GM21360 (cell line): ENCODE results near the gene GPHN.
"Not testable (repeated sequence)": the region's sequence is repeated elsewhere in the genome, so short reads cannot be mapped to it uniquely, and the experiment has no call there.

Source experiments
- ATAC-seq: cut with Tn5 transposase; IDR thresholded peaks from one replicate; pipeline ENCODE4 v1.9.1; 2021; ENCODE audit warnings: mild to moderate bottlenecking, moderate library complexity; ENCODE audit not compliant: unreplicated experiment

Gene GPHN

GRCh38 chr14:66651536-66652220, 143.7 kb downstream of the GPHN start:
- ATAC-seq = no peak

DNA sequence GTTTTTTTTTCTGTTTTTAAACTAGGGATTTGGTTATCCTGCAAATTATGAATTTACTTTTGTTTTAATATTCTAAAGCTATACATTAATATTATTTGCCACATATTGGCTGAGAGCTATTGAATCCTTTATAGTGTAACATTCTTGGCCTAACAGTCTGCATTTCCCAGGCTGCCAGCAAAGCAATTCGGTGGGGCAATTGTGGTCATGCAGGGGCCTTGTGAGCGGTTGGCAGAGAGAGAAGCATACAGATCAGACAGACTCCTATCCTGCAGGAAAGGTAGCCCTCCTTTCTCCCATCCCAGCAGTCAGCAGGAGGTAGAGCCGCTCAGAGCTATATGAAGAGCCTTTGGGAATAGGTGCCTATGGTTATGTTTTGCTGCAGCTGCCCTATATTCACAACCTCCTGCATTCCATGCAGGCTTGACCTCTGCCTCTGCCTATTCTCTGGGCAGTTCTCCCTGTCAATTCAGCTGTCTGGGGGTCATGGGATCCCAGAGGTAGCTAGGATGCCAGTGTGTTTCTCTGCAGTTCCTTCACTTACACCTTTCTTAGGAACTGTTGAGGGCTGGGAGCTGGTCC, 144.7 kb downstream of the GPHN start:
- ATAC-seq = no peak

DNA sequence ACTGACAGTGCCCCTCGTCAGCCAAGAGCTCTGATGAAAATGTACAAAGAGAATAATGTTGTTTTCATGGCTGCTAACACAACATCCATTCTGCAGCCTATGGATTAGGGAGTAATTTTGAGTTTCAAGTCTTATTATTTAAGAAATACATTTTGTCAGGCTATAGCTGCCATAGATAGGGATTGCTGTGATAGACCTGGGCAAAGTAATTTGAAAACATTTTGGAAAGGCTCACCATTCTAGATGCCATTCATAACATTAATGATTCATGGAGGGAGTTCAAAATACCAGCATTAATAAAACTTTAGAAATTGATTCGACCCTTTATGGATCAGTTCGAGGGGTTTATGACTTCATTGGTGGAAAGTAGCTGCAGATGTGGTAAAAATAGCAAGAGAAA, 149.8 kb downstream of the GPHN start:
- no peak for ATAC-seq

- no peak for ATAC-seq
Measured at GRCh38 chr14:66662374-66662773, 154.4 kb downstream of the GPHN start.

- no peak for ATAC-seq
Measured at GRCh38 chr14:66677780-66678179, 169.8 kb downstream of the GPHN start.

GRCh38 chr14:66680216-66680615, 172.3 kb downstream of the GPHN start:
- no peak for ATAC-seq

DNA sequence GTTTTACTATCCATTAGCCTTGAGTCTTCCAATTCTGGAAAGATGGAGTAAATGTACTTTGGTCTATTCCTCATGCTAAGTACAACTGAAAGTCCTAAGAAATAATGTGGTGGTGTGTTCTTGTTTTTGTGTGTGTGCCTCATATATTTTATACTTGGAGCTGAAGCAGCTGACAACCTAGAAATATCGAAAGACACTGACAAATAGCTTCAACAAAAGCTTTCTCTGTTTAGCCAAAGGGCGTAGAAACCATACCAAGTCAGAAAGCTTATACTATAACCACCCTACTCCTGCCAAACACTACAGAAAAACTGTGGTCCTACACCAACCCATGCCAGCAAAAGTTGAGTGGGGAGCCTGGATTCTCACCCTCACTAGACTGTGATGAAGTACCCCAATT, 188.4 kb downstream of the GPHN start:
- no peak for ATAC-seq

DNA sequence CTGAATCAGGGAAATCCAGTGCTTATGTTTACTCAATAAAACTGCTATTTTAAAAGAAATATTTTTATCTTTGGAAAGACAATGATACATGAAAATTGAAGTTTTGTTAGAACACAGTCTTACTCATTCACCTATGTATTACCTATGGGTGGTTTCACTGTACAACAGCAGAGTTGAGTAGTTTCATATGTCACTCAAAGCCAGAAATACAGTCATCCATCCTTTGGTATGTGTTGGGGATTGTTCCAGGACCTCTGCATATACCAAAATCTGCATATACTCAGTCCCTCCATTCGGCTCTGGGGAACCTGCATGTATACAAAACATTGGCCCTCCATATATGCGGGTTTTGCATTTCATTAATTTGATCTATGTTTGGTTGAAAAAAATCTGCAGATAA, 190.6 kb downstream of the GPHN start:
- no peak for ATAC-seq

GRCh38 chr14:66701813-66702212, 193.9 kb downstream of the GPHN start:
- no peak for ATAC-seq

GRCh38 chr14:66708267-66708666, 200.3 kb downstream of the GPHN start:
- ATAC-seq = no peak

DNA sequence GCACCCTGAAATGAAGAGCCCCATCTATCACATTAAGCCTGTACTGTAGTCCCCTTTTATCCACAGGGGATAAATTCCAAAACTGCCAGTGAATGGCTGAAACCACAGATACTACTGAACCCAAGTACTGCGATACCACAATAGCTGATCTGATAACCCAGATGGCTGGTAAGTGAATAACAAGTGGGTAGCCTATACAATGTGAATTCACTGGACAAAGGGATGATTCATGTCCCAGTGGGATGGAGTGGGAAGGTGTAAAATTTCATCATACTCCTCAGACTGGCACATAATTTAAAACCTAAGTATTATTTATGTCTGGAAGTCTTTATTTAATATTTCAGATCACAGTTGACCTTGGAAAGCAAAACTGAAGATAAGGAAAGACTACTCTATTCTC, 201.3 kb downstream of the GPHN start:
- ATAC-seq = no peak

DNA sequence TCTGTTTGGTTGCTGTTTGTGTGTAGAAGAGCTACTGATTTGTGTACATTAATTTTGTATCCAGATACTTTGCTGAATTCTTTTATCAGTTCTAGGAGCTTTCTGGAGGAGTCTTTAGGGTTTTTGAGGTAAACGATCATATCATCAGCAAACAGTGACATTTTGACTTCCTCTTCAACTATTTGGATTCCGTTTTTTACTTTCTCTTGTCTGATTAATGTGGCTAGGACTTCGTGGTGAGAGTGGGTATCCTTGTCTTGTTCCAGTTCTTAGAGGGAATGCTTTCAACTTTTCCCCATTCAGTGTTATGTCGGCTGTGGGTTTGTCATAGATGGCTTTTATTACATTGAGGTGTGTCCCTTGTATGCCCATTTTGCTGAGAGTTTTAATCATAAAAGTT, 206.3 kb downstream of the GPHN start:
- ATAC-seq = not testable (repeated sequence)

DNA sequence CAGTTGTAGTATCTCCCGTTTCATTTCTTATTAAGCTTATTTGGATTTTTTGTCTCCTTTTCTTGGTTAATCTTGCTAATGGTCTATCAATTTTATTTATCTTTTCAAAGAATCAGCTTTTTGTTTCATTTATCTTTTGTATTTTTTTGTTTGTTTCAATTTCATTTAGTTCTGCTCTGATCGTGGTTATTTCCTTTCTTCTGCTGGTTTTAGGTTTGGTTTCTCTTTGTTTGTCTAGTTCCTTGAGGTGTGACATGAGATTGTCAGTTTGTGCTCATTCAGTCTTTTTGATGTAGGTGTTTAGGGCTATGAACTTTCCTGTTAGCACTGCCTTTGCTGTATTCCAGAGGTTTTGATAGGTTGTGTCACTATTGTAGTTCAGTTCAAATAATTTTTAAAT, 207.4 kb downstream of the GPHN start:
- not testable (repeated sequence) for ATAC-seq

- ATAC-seq = no peak
Measured at GRCh38 chr14:66716227-66716626, 208.3 kb downstream of the GPHN start.

DNA sequence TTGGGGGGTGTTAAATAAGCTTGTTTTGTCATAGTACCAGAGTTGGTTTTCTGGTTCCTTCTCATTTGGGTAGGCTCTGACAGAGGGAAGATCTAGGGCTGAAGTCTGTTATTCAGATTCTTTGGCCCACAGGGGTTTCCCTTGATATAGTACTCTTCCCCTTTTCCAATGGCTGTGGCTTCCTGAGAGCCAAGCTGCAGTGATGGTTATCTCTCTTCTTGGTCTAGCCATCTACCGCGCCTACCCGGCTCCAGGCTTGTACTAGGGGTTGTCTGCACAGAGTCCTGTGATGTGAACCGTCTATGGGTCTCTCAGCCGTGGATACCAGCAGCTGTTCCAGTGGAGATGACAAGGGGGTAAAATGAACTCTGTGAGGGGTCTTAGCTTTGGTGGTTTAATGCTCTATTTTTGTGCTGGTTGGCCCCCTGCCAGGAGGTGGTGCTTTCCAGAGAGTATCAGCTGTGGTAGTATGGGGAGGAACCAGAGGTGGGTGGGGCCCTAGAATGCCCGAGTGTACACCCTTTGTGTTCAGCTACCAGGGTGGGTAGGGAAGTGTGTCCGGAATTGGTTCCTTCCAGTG, 209.7 kb downstream of the GPHN start:
- ATAC-seq = no peak

- ATAC-seq = no peak
Measured at GRCh38 chr14:66724996-66725395, 217.0 kb downstream of the GPHN start.

- ATAC-seq = not testable (repeated sequence)
Measured at GRCh38 chr14:66731298-66731697, 223.4 kb downstream of the GPHN start.

DNA sequence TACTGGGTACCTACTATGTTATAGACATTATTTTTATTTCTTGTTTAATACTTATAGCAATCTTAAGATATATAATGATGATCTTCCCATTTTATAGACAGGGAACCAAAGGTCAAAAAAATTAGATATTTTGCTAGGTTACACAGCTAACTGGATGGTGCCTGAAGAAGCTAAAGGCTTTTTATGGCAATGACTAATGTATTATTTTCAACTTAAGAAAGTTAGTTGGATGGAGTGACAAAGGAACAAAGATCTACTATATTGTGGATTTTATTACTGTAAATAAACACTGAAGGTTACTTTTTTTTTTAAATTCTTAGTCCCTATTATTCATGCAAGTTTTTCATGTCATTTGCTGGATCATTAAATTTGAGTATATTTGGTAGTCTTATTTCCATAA, 227.9 kb downstream of the GPHN start:
- ATAC-seq = no peak

DNA sequence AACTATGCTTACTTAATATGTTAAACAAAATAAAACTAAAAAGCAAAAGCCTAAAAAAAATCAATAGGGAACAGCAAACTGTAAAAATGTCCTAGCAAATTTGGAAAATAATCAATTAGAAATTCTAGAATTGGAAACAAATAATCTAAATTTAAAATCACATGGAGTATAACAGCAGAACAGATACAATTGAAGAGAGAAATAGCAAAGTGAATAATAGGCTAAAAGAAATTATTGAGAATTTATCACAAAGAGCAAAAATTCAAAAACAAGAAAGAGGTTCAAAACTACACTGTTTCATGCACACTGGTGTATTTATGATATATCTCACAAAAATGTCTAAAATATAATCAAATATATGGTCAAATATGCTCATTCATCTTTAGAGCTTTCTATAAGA, 231.9 kb downstream of the GPHN start:
- ATAC-seq = no peak

DNA sequence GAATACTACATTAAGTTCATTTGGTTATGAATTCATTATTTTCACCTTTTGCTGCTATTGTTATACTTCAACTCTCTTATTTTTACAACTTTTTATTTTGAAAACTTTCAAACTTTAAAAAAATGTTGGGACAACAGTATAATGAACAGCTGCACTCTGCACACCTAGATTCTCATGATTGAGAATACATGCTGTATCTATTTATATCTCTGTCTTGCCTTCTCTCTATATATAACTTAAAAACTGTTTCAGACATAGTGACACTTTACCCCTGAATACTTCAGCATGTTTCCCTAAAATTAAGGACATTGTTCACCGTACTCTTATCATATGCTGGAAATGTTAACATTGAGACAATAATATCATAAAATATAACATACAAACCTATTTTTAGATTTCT, 237.1 kb downstream of the GPHN start:
- no peak for ATAC-seq

DNA sequence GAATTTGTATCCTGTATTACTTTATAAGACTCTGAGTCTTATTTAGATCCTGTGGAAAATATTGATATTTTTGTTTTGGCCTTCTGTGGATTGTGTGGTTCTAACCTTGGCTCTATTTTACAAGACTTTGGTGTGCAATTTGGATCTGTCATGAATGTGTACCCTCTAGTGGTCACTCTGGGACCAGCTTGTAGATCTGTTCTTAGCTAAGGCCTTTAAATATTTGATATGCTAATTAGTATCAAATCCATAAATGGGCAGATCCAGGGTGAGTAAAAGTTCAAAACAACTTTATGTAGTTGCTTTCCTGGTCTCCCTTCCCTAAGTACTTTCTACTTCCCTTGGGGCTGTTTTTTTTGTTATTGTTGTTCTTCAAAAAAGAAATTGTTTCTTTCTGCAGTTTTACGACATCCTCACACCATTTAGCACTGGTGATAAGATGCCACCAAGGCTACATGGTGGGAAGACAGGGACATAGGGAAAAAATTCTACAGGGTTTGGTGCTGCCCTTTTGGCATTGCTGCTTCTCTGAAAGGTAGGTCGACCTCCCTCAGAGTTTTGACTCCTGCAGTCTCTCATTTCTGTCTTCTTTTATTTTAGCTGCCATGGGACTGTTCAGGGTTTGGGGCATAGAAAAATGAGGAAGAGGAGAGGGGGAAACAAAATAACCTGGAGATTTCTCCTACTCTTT, 238.5 kb downstream of the GPHN start:
- ATAC-seq = no peak

GRCh38 chr14:66752109-66752508, 244.2 kb downstream of the GPHN start:
- no peak for ATAC-seq
